PC-9 (cell line): Measurements from ENCODE around the gene TAS2R50. TPM values are rescaled to one million over a fixed set of nuclear protein-coding genes. Genes with fewer than 3 reads are reported as not detected.

Experiments
- BruUV-seq: library from RNA; stranded (reverse); fragments of 400-500 nt; replicated peaks from 2 replicates; lab custom pipeline; 2021; lab: Mats Ljungman, UMichigan
- CTCF ChIA-PET: fragments of 300-600 bp; sonication (Branson Sonifier 250); formaldehyde crosslinking; loops from one replicate; lab custom pipeline; 2022; ENCODE audit warnings: antibody characterized with exemption; lab: Charles Lee
- POLR2A ChIA-PET: fragments of 300-600 bp; sonication (Branson Sonifier 250); formaldehyde crosslinking; loops from one replicate; lab custom pipeline; 2022; ENCODE audit warnings: antibody characterized with exemption; ENCODE audit not compliant: unreplicated experiment; lab: Charles Lee
- DNase-seq, 2 experiments: peaks; one replicate each; pipeline versions ENCODE4 v3.0.0 to v3.0.0-alpha.2; 2015 to 2022; ENCODE audit warnings: mixed read lengths in 1 of 2
- H2AFZ ChIP-seq: fragments of 200-600 bp; sonication (generic); 2 replicates; pipeline ENCODE4 v1.8.1; 2017; ENCODE audit warnings: antibody characterized with exemption
- H3F3A ChIP-seq: fragments of 200-600 bp; sonication (generic); 2 replicates; pipeline ENCODE4 v1.8.1; 2017; ENCODE audit warnings: antibody characterized with exemption, mild to moderate bottlenecking, low read depth; ENCODE audit not compliant: insufficient read depth
- H3K27ac ChIP-seq: fragments of 200-600 bp; sonication (generic); 2 replicates; pipeline ENCODE4 v1.6.1; 2016; ENCODE audit warnings: mixed run types
- H3K27me3 ChIP-seq: fragments of 200-600 bp; sonication (generic); 2 replicates; pipeline ENCODE4 v1.6.1; 2016; ENCODE audit warnings: low read depth, mixed run types; ENCODE audit not compliant: insufficient read depth
- H3K36me3 ChIP-seq: fragments of 200-600 bp; sonication (generic); 2 replicates; pipeline ENCODE4 v1.6.1; 2016; ENCODE audit warnings: low read depth, mixed run types
- H3K4me1 ChIP-seq: fragments of 200-600 bp; sonication (generic); replicated peaks from 2 replicates; pipeline ENCODE4 v1.6.1; 2016; ENCODE audit warnings: mixed run types; ENCODE audit not compliant: insufficient read depth
- H3K4me2 ChIP-seq: fragments of 200-600 bp; sonication (generic); 2 replicates; pipeline ENCODE4 v1.6.1; 2017; ENCODE audit warnings: mixed run types
- H3K4me3 ChIP-seq: fragments of 200-600 bp; sonication (generic); 2 replicates; pipeline ENCODE4 v1.6.1; 2016; ENCODE audit warnings: mixed run types
- H3K79me2 ChIP-seq: fragments of 200-600 bp; sonication (generic); 2 replicates; pipeline ENCODE4 v1.6.1; 2017; ENCODE audit warnings: low read depth, mixed run types
- H3K9me2 ChIP-seq: fragments of 200-600 bp; sonication (generic); 2 replicates; pipeline ENCODE4 v1.8.1; 2017; ENCODE audit warnings: mild to moderate bottlenecking; ENCODE audit not compliant: insufficient read depth
- H3K9me3 ChIP-seq: fragments of 200-600 bp; sonication (generic); 2 replicates; pipeline ENCODE4 v1.8.1; 2016; ENCODE audit warnings: low read depth; ENCODE audit not compliant: insufficient read depth
- H4K20me1 ChIP-seq: fragments of 200-600 bp; sonication (generic); 2 replicates; pipeline ENCODE4 v1.8.1; 2017; ENCODE audit not compliant: insufficient read depth
- CTCF ChIP-seq: fragments of 200-600 bp; sonication (generic); conservative IDR thresholded peaks from 2 replicates; pipeline ENCODE4 v1.6.1; 2017; ENCODE audit warnings: mixed run types, antibody characterized with exemption, mild to moderate bottlenecking, moderate library complexity
- EZH2 ChIP-seq: fragments of 200-600 bp; sonication (generic); IDR thresholded peaks from 2 replicates; pipeline ENCODE4 v1.8.0; 2017; ENCODE audit warnings: antibody characterized with exemption, low read depth
- intact Hi-C: fragments of 100-400 bp; cut with micrococcal nuclease; formaldehyde crosslinking; loops from one replicate; pipeline ENCODE4 v1.10.0; 2022; ENCODE audit not compliant: unreplicated experiment
- total RNA-seq: library from RNA; stranded (reverse); gene quantifications from 2 replicates; pipeline ENCODE4 v1.2.3, GENCODE V29; 2021

The TAS2R50 gene
- total RNA-seq, 1 experiment from 2014 or later: 2.3 TPM

- no peaks in the 10 kb centered on the region for H3K36me3 ChIP-seq
- ChIA-PET POLR2A (no interaction called here), CTCF (no interaction called here)
- no peaks in the 10 kb centered on the region; the same call in 1 of the 2 replicates for H4K20me1 ChIP-seq
- no peak overlapping the region for H2AFZ ChIP-seq
- no peaks in the 10 kb centered on the region for H3K27me3 ChIP-seq
- no peak for DNase-seq
- H3K4me2 ChIP-seq: no peak overlapping the region
- no peak overlapping the region for H3K4me3 ChIP-seq
- H3K9me2 ChIP-seq: no peaks in the 10 kb centered on the region
- H3F3A ChIP-seq: no peaks in the 10 kb centered on the region
- no peaks in the 10 kb centered on the region for H3K9me3 ChIP-seq
- H3K4me1 ChIP-seq: no peaks in the 10 kb centered on the region
- no peaks in the 10 kb centered on the region for H3K79me2 ChIP-seq
- TF ChIP-seq EZH2 (no peak), CTCF (no peak)
- intact Hi-C loops: no loop called here
- no peak overlapping the region for H3K27ac ChIP-seq
- no TSS peak for BruUV-seq
Observed at GRCh38 chr12:10967409-10967808, 19.3 kb downstream of the TAS2R50 start.

GRCh38 chr12:10966314-10966713 lies 20.4 kb downstream of the TAS2R50 start:
- ChIA-PET POLR2A (interaction anchor here (0.5 kb wide), 1 partner anchor 1096 kb away, joined by 3 read pairs; no protein-coding TSS in a partner anchor), CTCF (no interaction called here)
- no peaks in the 10 kb centered on the region for H3K4me1 ChIP-seq
- no peaks in the 10 kb centered on the region for H3K36me3 ChIP-seq
- no TSS peak for BruUV-seq
- no peak overlapping the region for H3K4me3 ChIP-seq
- no peaks in the 10 kb centered on the region for H3K79me2 ChIP-seq
- no peaks in the 10 kb centered on the region for H3K9me3 ChIP-seq
- no peak overlapping the region for H3K4me2 ChIP-seq
- intact Hi-C loops: no loop called here
- H4K20me1 ChIP-seq: no peaks in the 10 kb centered on the region; the same call in 1 of the 2 replicates
- DNase-seq: no peak
- no peaks in the 10 kb centered on the region for H3K9me2 ChIP-seq
- H2AFZ ChIP-seq: no peak overlapping the region
- TF ChIP-seq EZH2 (no peak), CTCF (no peak)
- H3K27me3 ChIP-seq: no peaks in the 10 kb centered on the region
- H3K27ac ChIP-seq: no peak overlapping the region
- H3F3A ChIP-seq: no peaks in the 10 kb centered on the region

GRCh38 chr12:10965476-10965875 lies 21.2 kb downstream of the TAS2R50 start:
- ChIA-PET CTCF (no interaction called here), POLR2A (no interaction called here)
- no peaks in the 10 kb centered on the region for H3K36me3 ChIP-seq
- no peaks in the 10 kb centered on the region for H3K9me2 ChIP-seq
- no peaks in the 10 kb centered on the region for H3F3A ChIP-seq
- no peaks in the 10 kb centered on the region for H3K9me3 ChIP-seq
- no peak overlapping the region for H2AFZ ChIP-seq
- no peak overlapping the region for H3K4me3 ChIP-seq
- BruUV-seq: no TSS peak
- no peaks in the 10 kb centered on the region for H3K27me3 ChIP-seq
- intact Hi-C loops: no loop called here
- H3K27ac ChIP-seq: no peak overlapping the region
- no peaks in the 10 kb centered on the region; the same call in 1 of the 2 replicates for H4K20me1 ChIP-seq
- no peak for DNase-seq
- TF ChIP-seq EZH2 (no peak), CTCF (no peak)
- H3K4me2 ChIP-seq: no peak overlapping the region
- no peaks in the 10 kb centered on the region for H3K4me1 ChIP-seq
- no peaks in the 10 kb centered on the region for H3K79me2 ChIP-seq
